Measurements from ENCODE around the gene CYB561.
A peak's percentile ranks its signal among the peaks of the same experiment; 100 is the strongest.
"Not testable (repeated sequence)": the region's sequence is repeated elsewhere in the genome, so short reads cannot be mapped to it uniquely, and the experiment has no call there.

CYB561 gene

DNA sequence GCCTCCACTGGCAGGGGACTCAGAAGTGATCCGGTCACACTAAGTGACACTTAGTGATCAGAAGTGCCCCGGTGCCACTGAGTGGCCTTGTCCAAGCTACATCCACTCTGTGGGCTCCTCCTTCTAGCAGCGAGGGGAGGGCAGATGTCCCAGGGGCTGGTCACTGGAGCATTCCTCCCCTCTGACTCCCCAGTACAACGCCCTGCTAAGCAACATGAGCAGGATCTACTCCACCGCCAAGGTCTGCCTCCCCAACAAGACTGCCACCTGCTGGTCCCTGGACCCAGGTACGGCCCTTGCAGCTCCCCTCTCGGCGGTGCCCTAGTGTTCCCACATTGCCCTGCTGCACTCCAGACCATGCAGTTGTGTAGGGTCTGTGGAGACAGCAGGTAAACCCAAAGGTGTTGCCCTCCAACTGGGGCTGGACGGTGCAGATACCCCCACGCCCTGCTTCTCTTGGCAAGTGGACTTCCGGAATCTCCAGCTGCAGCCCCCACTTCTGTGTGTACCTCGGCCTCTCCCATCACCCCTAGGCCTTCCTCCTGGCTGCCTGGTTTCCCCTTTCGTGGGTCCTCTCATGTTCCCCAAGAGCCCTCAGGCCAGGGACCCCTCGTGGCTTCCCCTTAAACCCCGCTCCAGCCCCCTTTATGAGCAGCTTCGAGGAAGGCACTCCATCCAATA, 32.8 kb upstream of the CYB561 start:
- Histone ChIP-seq H3K4me3 (ENCODE audit: low read length in 2 of 2) (no peak overlapping the region), H3K4me1 (ENCODE audit: control insufficient read depth, insufficient read depth, low read length) (peaks cover 20% of the 10 kb centered on the region), H3K9me3 (ENCODE audit: control insufficient read depth in 2 of 2, low read length in 2 of 2) (no peaks in the 10 kb centered on the region), H3K27ac (ENCODE audit: low read length) (no peak overlapping the region), H3K36me3 (ENCODE audit: control insufficient read depth in 2 of 2, insufficient read depth in 2 of 2, low read length in 2 of 2) (no peaks in the 10 kb centered on the region), H3K9ac (ENCODE audit: low read length in 2 of 2) (no peak overlapping the region), H3K27me3 (ENCODE audit: control insufficient read depth in 1 of 2, insufficient read depth in 2 of 2, low read length in 2 of 2) (peaks cover 25 to 53% of the 10 kb centered on the region in 2 donors)

DNA sequence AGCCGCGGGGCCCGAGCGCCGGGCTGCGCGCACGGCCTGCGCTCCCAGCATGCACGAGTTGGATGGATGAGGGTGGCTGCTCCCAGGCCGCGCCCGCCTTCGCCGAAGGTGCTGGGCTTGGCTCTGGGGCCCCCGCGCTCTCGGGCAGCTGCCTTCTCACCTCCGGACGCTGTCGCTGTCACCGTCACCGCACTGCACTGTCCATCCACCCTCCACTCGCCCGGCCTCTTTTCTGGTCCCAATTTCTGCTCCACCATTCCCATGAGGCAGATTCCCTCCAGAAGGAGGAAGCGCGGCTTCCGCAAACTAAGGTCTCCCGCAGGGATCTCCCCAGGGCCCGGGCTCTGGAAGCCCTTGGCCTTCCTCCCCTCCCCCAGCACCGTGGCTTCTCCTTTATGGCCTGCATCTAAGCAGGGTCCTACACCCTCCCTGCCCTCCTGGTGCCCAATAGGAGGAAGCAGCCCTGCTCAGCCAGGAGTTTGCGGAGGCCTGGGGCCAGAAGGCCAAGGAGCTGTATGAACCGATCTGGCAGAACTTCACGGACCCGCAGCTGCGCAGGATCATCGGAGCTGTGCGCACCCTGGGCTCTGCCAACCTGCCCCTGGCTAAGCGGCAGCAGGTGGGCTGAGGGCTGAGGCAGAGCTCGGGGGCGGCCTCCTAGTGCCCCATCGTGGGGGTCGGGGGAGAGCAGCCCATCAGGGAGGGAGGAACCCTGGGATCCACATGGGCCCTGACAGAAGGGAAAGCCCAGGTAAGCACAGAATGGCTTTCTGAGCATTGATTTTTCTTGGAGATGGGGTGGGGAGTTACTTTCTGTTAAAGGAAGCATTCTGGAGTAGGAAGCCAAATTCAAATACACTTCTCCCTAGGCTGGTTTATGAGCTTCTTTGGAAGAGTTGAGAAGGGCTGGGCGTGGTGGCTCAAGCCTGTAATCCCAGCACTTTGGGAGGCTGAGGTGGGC, 31.7 kb upstream of the CYB561 start:
- no peaks in the 10 kb centered on the region for H3K9me3 ChIP-seq (ENCODE audit: control insufficient read depth in 2 of 2, low read length in 2 of 2)
- no peaks in the 10 kb centered on the region for H3K36me3 ChIP-seq (ENCODE audit: control insufficient read depth in 2 of 2, insufficient read depth in 2 of 2, low read length in 2 of 2)
- no peak overlapping the region for H3K9ac ChIP-seq (ENCODE audit: low read length in 2 of 2)
- peak overlapping the region in 1 of 2 donors; percentile 66 for H3K4me3 ChIP-seq (ENCODE audit: low read length in 2 of 2)
- no peak overlapping the region for H3K27ac ChIP-seq (ENCODE audit: low read length)
- H3K27me3 ChIP-seq (ENCODE audit: control insufficient read depth in 1 of 2, insufficient read depth in 2 of 2, low read length in 2 of 2): peaks cover 25 to 53% of the 10 kb centered on the region in 2 donors
- peaks cover 20% of the 10 kb centered on the region for H3K4me1 ChIP-seq (ENCODE audit: control insufficient read depth, insufficient read depth, low read length)

DNA sequence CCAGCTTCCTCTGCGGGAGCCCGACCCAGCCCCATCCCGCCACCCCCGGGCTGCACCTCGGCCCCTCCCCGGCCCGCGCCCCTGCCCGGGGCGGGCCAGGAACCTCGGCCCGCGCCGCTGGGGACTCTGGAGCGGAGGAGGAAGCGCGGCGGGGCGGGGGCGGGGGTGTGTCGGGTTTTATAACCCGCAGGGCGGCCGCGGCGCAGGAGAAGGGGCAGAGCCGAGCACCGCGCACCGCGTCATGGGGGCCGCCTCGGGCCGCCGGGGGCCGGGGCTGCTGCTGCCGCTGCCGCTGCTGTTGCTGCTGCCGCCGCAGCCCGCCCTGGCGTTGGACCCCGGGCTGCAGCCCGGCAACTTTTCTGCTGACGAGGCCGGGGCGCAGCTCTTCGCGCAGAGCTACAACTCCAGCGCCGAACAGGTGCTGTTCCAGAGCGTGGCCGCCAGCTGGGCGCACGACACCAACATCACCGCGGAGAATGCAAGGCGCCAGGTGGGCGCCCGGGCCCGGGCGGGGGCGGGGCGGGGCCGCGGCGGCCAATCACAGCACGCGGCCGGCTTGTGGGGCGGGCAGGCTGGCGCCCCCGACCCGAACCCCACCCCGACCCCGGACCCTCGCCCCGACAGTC, 30.9 kb upstream of the CYB561 start, which contains the start of gene ACE:
TSS of gene ACE (plus strand) at position 208 of the 626 bp plus-strand sequence. CDS start at position 242, 34 bp downstream.
- H3K9me3 ChIP-seq (ENCODE audit: control insufficient read depth in 2 of 2, low read length in 2 of 2): no peaks in the 10 kb centered on the region
- H3K27me3 ChIP-seq (ENCODE audit: control insufficient read depth in 1 of 2, insufficient read depth in 2 of 2, low read length in 2 of 2): peaks cover 25 to 50% of the 10 kb centered on the region in 2 donors
- H3K4me3 ChIP-seq (ENCODE audit: low read length in 2 of 2): peak within 1 kb of the TSS; percentile 46 to 66
- H3K4me1 ChIP-seq (ENCODE audit: control insufficient read depth, insufficient read depth, low read length): peaks cover 20% of the 10 kb centered on the region
- no peak within 1 kb of the TSS for H3K9ac ChIP-seq (ENCODE audit: low read length in 2 of 2)
- no peaks in the 10 kb centered on the region for H3K36me3 ChIP-seq (ENCODE audit: control insufficient read depth in 2 of 2, insufficient read depth in 2 of 2, low read length in 2 of 2)
- no peak within 1 kb of the TSS for H3K27ac ChIP-seq (ENCODE audit: low read length)

DNA sequence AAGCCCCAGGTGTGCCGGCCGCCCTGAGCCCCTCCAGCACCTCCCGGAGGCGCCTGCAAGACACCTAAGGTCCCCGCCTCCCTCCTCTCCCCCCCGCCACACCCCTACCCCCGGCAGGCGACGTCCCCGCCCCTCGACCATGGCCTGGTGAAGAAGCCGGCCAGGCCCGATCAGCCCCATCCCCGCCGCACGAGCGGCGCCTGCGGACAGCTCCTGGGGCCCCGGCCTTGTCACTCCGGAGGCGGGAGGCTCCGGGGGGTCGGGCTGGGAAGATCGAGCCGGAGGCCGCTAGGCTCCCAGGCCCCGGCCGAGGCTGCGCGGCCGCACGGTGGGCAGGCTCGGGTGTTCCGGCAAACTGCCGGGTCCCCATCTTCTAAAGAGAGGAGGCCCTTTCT, 30.4 kb upstream of the CYB561 start:
- peaks cover 20% of the 10 kb centered on the region for H3K4me1 ChIP-seq (ENCODE audit: control insufficient read depth, insufficient read depth, low read length)
- H3K9me3 ChIP-seq (ENCODE audit: control insufficient read depth in 2 of 2, low read length in 2 of 2): no peaks in the 10 kb centered on the region
- no peak overlapping the region for H3K27ac ChIP-seq (ENCODE audit: low read length)
- H3K4me3 ChIP-seq (ENCODE audit: low read length in 2 of 2): peak overlapping the region in 1 of 2 donors; percentile 46
- no peak overlapping the region for H3K9ac ChIP-seq (ENCODE audit: low read length in 2 of 2)
- peaks cover 25 to 50% of the 10 kb centered on the region in 2 donors for H3K27me3 ChIP-seq (ENCODE audit: control insufficient read depth in 1 of 2, insufficient read depth in 2 of 2, low read length in 2 of 2)
- H3K36me3 ChIP-seq (ENCODE audit: control insufficient read depth in 2 of 2, insufficient read depth in 2 of 2, low read length in 2 of 2): no peaks in the 10 kb centered on the region

DNA sequence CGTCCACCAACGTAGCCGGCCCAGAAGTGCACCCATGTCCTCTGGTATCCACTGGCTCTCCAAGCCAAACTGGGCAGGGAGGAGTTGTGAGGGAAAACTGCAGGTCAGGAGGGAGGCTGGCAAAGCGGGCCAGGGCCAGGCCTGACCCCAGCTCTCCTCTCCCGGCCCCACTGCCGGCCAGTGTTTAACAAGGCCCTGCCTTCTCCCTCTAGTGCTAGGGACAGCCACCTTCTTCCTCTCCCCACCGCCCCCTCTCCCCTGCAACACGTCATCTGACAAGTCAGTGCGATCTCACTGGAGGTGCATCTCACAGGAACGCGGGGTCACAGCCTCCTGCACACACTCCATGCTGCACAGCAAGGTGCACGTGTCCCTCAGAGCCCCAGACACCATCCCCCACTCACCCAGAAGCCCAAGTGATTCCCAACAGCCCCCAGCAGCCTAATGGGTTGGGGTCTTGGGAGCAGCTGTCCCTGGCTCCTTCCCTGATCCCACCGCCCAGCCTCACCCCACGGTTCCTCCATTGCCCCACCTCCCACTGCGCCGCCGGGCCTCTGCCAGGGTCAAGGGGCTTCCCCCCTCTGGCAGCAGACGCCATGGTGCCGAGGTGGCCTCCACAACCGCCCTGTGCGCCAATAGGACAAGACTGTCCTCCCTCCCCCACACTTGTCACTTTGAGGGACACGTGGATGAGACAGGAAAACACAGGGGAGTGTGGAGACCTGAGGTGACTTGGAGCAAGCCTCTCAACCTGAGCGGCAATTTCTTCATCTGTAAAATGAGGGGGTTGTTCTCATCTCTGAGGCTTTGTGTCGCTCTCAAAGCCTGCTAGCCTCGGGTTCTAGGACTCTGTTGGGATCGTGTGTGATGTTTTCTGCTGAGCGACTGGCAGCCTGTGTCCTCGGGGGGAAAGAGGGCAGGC, 29.6 kb upstream of the CYB561 start:
- peaks cover 23 to 45% of the 10 kb centered on the region in 2 donors for H3K27me3 ChIP-seq (ENCODE audit: control insufficient read depth in 1 of 2, insufficient read depth in 2 of 2, low read length in 2 of 2)
- H3K4me3 ChIP-seq (ENCODE audit: low read length in 2 of 2): no peak overlapping the region
- no peaks in the 10 kb centered on the region for H3K9me3 ChIP-seq (ENCODE audit: control insufficient read depth in 2 of 2, low read length in 2 of 2)
- no peaks in the 10 kb centered on the region for H3K36me3 ChIP-seq (ENCODE audit: control insufficient read depth in 2 of 2, insufficient read depth in 2 of 2, low read length in 2 of 2)
- H3K4me1 ChIP-seq (ENCODE audit: control insufficient read depth, insufficient read depth, low read length): peaks cover 20% of the 10 kb centered on the region
- H3K9ac ChIP-seq (ENCODE audit: low read length in 2 of 2): no peak overlapping the region
- H3K27ac ChIP-seq (ENCODE audit: low read length): no peak overlapping the region

DNA sequence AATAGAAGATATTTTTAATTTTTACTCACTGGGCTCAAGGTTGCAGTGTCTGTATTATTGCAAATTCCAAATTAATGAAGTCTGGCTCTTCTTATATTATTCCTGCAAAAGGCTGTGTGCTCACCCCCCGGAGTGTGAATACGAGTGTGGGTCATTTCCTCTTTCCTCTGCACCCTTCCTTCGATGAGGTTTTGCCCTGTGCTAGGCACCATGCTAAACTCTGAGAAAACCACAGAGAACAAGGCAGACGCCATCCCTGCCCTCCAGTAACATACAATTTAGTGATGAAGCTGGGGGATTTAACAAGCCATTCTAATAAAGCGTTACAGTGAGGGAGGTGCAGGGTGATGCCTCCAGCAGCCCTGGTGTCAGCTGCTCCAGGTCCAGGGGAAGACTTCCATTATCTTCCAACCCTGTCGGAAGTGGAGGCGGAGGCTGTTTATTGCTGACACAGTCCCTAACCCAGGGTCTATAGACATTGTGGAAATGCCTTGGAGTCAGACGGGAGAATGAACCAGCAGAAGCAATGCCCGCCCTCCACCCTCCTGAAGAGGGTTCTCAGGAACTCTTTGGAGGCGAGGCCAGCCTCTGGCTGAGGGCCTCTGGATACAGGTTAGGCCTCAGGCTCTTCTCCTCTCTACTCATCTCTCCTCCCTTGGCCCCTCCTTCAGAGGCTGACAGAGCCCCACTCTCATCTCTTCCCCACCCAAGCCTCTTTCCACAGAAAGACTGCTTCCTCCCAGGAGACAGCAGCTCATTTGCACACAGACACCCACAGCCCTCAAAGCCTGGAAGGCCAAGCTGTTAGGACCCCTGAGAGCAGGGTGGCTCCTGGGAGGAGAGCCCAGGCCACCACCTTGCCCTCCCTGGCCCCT, 28.7 kb upstream of the CYB561 start:
- Histone ChIP-seq H3K4me3 (ENCODE audit: low read length in 2 of 2) (no peak overlapping the region), H3K4me1 (ENCODE audit: control insufficient read depth, insufficient read depth, low read length) (peaks cover 20% of the 10 kb centered on the region), H3K36me3 (ENCODE audit: control insufficient read depth in 2 of 2, insufficient read depth in 2 of 2, low read length in 2 of 2) (no peaks in the 10 kb centered on the region), H3K27ac (ENCODE audit: low read length) (no peak overlapping the region), H3K27me3 (ENCODE audit: control insufficient read depth in 1 of 2, insufficient read depth in 2 of 2, low read length in 2 of 2) (peaks cover 21 to 36% of the 10 kb centered on the region in 2 donors), H3K9me3 (ENCODE audit: control insufficient read depth in 2 of 2, low read length in 2 of 2) (no peaks in the 10 kb centered on the region), H3K9ac (ENCODE audit: low read length in 2 of 2) (no peak overlapping the region)

DNA sequence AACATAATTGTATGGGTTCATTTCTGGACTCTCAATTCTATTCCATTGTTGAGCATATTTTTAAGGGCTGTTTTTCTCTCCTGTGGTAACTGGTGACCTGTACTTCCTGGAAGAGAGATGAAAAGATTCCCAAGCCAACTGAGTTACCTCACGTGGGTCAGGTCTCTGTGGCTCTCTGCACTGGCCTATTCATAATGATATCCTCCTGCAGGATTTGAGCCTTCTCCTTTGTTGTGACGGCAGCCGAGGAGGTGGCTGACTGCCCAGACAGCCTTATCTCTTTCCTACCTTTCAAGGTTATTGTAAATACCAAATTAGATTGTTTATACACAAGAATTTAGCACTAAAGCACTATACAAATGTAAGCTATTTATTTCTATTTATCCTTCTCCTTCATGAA, 28.1 kb upstream of the CYB561 start:
- Histone ChIP-seq H3K4me3 (ENCODE audit: low read length in 2 of 2) (no peak overlapping the region), H3K27me3 (ENCODE audit: control insufficient read depth in 1 of 2, insufficient read depth in 2 of 2, low read length in 2 of 2) (peaks cover 20 to 30% of the 10 kb centered on the region in 2 donors), H3K9ac (ENCODE audit: low read length in 2 of 2) (no peak overlapping the region), H3K4me1 (ENCODE audit: control insufficient read depth, insufficient read depth, low read length) (peaks cover 20% of the 10 kb centered on the region), H3K36me3 (ENCODE audit: control insufficient read depth in 2 of 2, insufficient read depth in 2 of 2, low read length in 2 of 2) (no peaks in the 10 kb centered on the region), H3K27ac (ENCODE audit: low read length) (no peak overlapping the region), H3K9me3 (ENCODE audit: control insufficient read depth in 2 of 2, low read length in 2 of 2) (no peaks in the 10 kb centered on the region)

DNA sequence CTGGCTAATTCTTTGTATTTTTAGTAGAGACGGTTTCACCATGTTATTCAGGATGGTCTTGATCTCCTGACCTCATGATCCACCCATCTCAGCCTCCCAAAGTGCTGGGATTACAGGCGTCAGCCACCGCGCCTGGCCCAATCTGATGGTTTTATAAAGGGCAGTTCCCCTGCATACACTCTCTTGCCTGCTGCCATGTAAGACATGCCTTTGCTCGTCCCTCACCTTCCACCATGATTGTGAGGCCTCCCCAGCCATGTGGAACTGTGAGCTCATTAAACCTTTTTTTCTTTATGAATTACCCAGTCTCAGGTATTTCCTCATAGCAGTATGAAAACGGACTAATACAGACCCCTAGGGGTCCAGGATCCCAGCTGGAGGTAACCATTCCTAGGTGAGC, 22.0 kb upstream of the CYB561 start:
- H3K36me3 ChIP-seq (ENCODE audit: control insufficient read depth in 2 of 2, insufficient read depth in 2 of 2, low read length in 2 of 2): not testable (repeated sequence)

DNA sequence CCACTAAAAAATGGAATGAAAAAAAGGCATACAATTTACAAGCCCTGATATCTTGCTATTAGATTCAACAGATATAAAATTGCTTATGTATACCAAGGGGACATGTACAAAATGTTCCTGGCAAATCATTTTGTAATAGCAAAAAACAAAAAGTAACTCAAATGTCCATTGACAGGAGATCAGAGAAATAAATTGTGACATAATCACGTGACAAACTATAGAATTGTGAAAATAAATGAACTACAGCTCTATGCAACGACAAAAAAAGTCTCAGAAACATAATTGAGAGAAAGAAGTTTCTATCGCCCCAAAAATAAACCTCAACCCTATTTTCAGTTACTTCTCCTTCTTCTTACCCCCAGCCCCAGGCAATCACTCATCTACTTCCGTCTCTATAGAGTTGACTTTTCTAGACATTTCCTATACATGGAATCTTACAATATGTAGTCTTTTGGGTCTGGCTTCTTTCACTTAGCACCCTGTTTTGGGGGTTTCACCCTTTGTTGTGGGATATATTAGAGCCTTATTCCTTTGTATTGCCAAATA, 18.7 kb upstream of the CYB561 start:
- Histone ChIP-seq H3K27ac (ENCODE audit: low read length) (no peak overlapping the region), H3K27me3 (ENCODE audit: control insufficient read depth in 1 of 2, insufficient read depth in 2 of 2, low read length in 2 of 2) (peaks cover 2% of the 10 kb centered on the region in 2 donors), H3K9ac (ENCODE audit: low read length in 2 of 2) (no peak overlapping the region), H3K9me3 (ENCODE audit: control insufficient read depth in 2 of 2, low read length in 2 of 2) (no peaks in the 10 kb centered on the region), H3K4me3 (ENCODE audit: low read length in 2 of 2) (no peak overlapping the region), H3K4me1 (ENCODE audit: control insufficient read depth, insufficient read depth, low read length) (no peaks in the 10 kb centered on the region), H3K36me3 (ENCODE audit: control insufficient read depth in 2 of 2, insufficient read depth in 2 of 2, low read length in 2 of 2) (no peaks in the 10 kb centered on the region)

More for the DNA sequence above, 22.0 kb upstream of the CYB561 start:
- not testable (repeated sequence) for H3K4me3 ChIP-seq (ENCODE audit: low read length in 2 of 2); H3K9me3 ChIP-seq (ENCODE audit: control insufficient read depth in 2 of 2, low read length in 2 of 2); H3K27me3 ChIP-seq (ENCODE audit: control insufficient read depth in 1 of 2, insufficient read depth in 2 of 2, low read length in 2 of 2); H3K4me1 ChIP-seq (ENCODE audit: control insufficient read depth, insufficient read depth, low read length); H3K9ac ChIP-seq (ENCODE audit: low read length in 2 of 2); H3K27ac ChIP-seq (ENCODE audit: low read length)

Data from stomach smooth muscle (tissue), 2 donors.